ENCODE results near the gene C12orf42.

C12orf42 gene

GRCh38 chr12:103282124-103282523 is 213.6 kb downstream of the C12orf42 start:
- H3K27me3 ChIP-seq (ENCODE audit: insufficient read depth, low read length) = no peaks in the 10 kb centered on the region
- no peaks in the 10 kb centered on the region for H4K20me1 ChIP-seq (ENCODE audit: insufficient read depth, low read length)
- no peak overlapping the region for H3K4me3 ChIP-seq (ENCODE audit: low read depth, low read length, poor library complexity, severe bottlenecking)
- no peaks in the 10 kb centered on the region for H3K79me2 ChIP-seq (ENCODE audit: insufficient read depth, low read length)
- H3F3A ChIP-seq (ENCODE audit: insufficient read depth, low read length) = no peaks in the 10 kb centered on the region
- no peak overlapping the region for H3K9ac ChIP-seq (ENCODE audit: low read length)
- H3K9me2 ChIP-seq (ENCODE audit: low read depth, low read length) = no peaks in the 10 kb centered on the region
- no peak overlapping the region for H2AFZ ChIP-seq (ENCODE audit: low read length)
- no peak overlapping the region for H3K4me2 ChIP-seq (ENCODE audit: low read length)
- H3K4me1 ChIP-seq (ENCODE audit: insufficient read depth, low read length, severe bottlenecking) = no peaks in the 10 kb centered on the region
- TF ChIP-seq, protein P1, sequence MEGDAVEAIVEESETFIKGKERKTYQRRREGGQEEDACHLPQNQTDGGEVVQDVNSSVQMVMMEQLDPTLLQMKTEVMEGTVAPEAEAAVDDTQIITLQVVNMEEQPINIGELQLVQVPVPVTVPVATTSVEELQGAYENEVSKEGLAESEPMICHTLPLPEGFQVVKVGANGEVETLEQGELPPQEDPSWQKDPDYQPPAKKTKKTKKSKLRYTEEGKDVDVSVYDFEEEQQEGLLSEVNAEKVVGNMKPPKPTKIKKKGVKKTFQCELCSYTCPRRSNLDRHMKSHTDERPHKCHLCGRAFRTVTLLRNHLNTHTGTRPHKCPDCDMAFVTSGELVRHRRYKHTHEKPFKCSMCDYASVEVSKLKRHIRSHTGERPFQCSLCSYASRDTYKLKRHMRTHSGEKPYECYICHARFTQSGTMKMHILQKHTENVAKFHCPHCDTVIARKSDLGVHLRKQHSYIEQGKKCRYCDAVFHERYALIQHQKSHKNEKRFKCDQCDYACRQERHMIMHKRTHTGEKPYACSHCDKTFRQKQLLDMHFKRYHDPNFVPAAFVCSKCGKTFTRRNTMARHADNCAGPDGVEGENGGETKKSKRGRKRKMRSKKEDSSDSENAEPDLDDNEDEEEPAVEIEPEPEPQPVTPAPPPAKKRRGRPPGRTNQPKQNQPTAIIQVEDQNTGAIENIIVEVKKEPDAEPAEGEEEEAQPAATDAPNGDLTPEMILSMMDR (IDR thresholded peaks at IDR 0.05; ENCODE audit: low read length) = no peak
- no peak for TF ChIP-seq EZH2 (IDR thresholded peaks at IDR 0.05; ENCODE audit: borderline replicate concordance, low read length)
- no peak overlapping the region for H3K27ac ChIP-seq (ENCODE audit: low read depth, low read length, poor library complexity, severe bottlenecking)
- H3K36me3 ChIP-seq (ENCODE audit: insufficient read depth, low read length) = no peaks in the 10 kb centered on the region
- no peaks in the 10 kb centered on the region for H3K9me3 ChIP-seq (ENCODE audit: low read length)

DNA sequence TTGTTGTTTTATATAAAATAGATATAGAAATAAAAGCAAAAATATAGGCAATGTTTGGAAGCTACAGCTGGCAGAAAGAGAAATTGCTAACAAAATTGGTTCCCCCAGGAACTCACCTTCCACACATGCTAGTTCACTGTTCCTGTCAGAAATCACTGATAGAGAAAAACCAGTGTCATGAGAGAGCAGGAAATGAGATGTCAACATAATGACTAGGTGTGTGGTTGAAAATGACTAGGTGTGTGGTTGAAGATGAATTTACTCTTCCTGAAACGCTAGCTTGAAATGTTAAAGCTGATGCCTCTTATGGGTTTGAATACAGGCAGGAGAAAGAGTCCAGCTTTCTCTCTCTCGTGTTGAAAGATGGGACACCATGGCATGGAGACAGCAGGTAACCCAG is 216.3 kb downstream of the C12orf42 start:
- Histone ChIP-seq H4K20me1 (ENCODE audit: insufficient read depth, low read length) (no peaks in the 10 kb centered on the region), H3K79me2 (ENCODE audit: insufficient read depth, low read length) (no peaks in the 10 kb centered on the region), H3K4me3 (ENCODE audit: low read depth, low read length, poor library complexity, severe bottlenecking) (no peak overlapping the region), H3K27ac (ENCODE audit: low read depth, low read length, poor library complexity, severe bottlenecking) (no peak overlapping the region), H3F3A (ENCODE audit: insufficient read depth, low read length) (no peaks in the 10 kb centered on the region), H3K27me3 (ENCODE audit: insufficient read depth, low read length) (no peaks in the 10 kb centered on the region), H3K9ac (ENCODE audit: low read length) (no peak overlapping the region), H2AFZ (ENCODE audit: low read length) (no peak overlapping the region), H3K4me1 (ENCODE audit: insufficient read depth, low read length, severe bottlenecking) (no peaks in the 10 kb centered on the region), H3K4me2 (ENCODE audit: low read length) (no peak overlapping the region), H3K36me3 (ENCODE audit: insufficient read depth, low read length) (no peaks in the 10 kb centered on the region), H3K9me2 (ENCODE audit: low read depth, low read length) (no peaks in the 10 kb centered on the region), H3K9me3 (ENCODE audit: low read length) (no peaks in the 10 kb centered on the region)
- TF ChIP-seq EZH2 (IDR thresholded peaks at IDR 0.05; ENCODE audit: borderline replicate concordance, low read length) = no peak
- TF ChIP-seq, protein P1 (IDR thresholded peaks at IDR 0.05; ENCODE audit: low read length) = no peak

- no peak overlapping the region for H3K9ac ChIP-seq (ENCODE audit: low read length)
- no peaks in the 10 kb centered on the region for H3K27me3 ChIP-seq (ENCODE audit: insufficient read depth, low read length)
- no peak overlapping the region for H3K4me3 ChIP-seq (ENCODE audit: low read depth, low read length, poor library complexity, severe bottlenecking)
- no peaks in the 10 kb centered on the region for H4K20me1 ChIP-seq (ENCODE audit: insufficient read depth, low read length)
- no peaks in the 10 kb centered on the region for H3K79me2 ChIP-seq (ENCODE audit: insufficient read depth, low read length)
- no peak for TF ChIP-seq EZH2 (IDR thresholded peaks at IDR 0.05; ENCODE audit: borderline replicate concordance, low read length)
- TF ChIP-seq, protein P1 (IDR thresholded peaks at IDR 0.05; ENCODE audit: low read length) = no peak
- H3K9me2 ChIP-seq (ENCODE audit: low read depth, low read length) = no peaks in the 10 kb centered on the region
- no peaks in the 10 kb centered on the region for H3K4me1 ChIP-seq (ENCODE audit: insufficient read depth, low read length, severe bottlenecking)
- no peak overlapping the region for H2AFZ ChIP-seq (ENCODE audit: low read length)
- H3K27ac ChIP-seq (ENCODE audit: low read depth, low read length, poor library complexity, severe bottlenecking) = no peak overlapping the region
- H3F3A ChIP-seq (ENCODE audit: insufficient read depth, low read length) = no peaks in the 10 kb centered on the region
- H3K36me3 ChIP-seq (ENCODE audit: insufficient read depth, low read length) = no peaks in the 10 kb centered on the region
- H3K4me2 ChIP-seq (ENCODE audit: low read length) = no peak overlapping the region
- H3K9me3 ChIP-seq (ENCODE audit: low read length) = no peaks in the 10 kb centered on the region
Measured at GRCh38 chr12:103278329-103278728, 217.4 kb downstream of the C12orf42 start.
